Measurements from ENCODE around the gene GPX5.

Gene GPX5

GRCh38 chr6:28515676-28516075 is 10.0 kb upstream of the GPX5 start, which contains the start of gene GPX6:
Gene GPX6, minus strand, starts transcription at chr6:28515793. Its CDS starts 50 bp downstream, at chr6:28515743.
- POLR2A ChIA-PET, result no interaction called here
- CTCF ChIA-PET, result no interaction called here
- TF ChIP-seq CTCF (IDR thresholded peaks at IDR 0.05; ENCODE audit: control extremely low read depth, extremely low read depth, low read depth, missing control alignments), result no peak
- DNase-seq (ENCODE audit: extremely low spot score), result no peak

- DNase-seq (ENCODE audit: extremely low spot score), result no peak
- no peak for TF ChIP-seq CTCF (IDR thresholded peaks at IDR 0.05; ENCODE audit: control extremely low read depth, extremely low read depth, low read depth, missing control alignments)
- ChIA-PET CTCF (interaction anchor here (1.0 to 1.7 kb wide), 2 partner anchors 12 to 13 kb away, joined by 4 read pairs; no protein-coding TSS in a partner anchor), POLR2A (no interaction called here)
These were observed 7.7 kb upstream of the GPX5 start for GRCh38 chr6:28517964-28518363.

- no peak for TF ChIP-seq CTCF (IDR thresholded peaks at IDR 0.05; ENCODE audit: control extremely low read depth, extremely low read depth, low read depth, missing control alignments)
- no peak for DNase-seq (ENCODE audit: extremely low spot score)
- ChIA-PET POLR2A (no interaction called here), CTCF (interaction anchor here (1.3 kb wide), 1 partner anchor 17 kb away, joined by 3 read pairs; no protein-coding TSS in a partner anchor)
These were observed 3.0 kb upstream of the GPX5 start for GRCh38 chr6:28522594-28523240.

- CTCF ChIA-PET, result interaction anchor here (1.3 kb wide), 1 partner anchor 16 kb away, joined by 3 read pairs; no protein-coding TSS in a partner anchor
These were observed 2.4 kb upstream of the GPX5 start for GRCh38 chr6:28523241-28523622.

GRCh38 chr6:28530777-28531176 is 5.1 kb downstream of the GPX5 start:
- CTCF ChIA-PET, result interaction anchor here (1.0 kb wide), 1 partner anchor 9 kb away, joined by 4 read pairs; no protein-coding TSS in a partner anchor
- no peak for TF ChIP-seq CTCF (IDR thresholded peaks at IDR 0.05; ENCODE audit: control extremely low read depth, extremely low read depth, low read depth, missing control alignments)
- DNase-seq (ENCODE audit: extremely low spot score), result no peak
- POLR2A ChIA-PET, result no interaction called here

More at GRCh38 chr6:28523241-28523622, 2.4 kb upstream of the GPX5 start:
- no peak for DNase-seq (ENCODE audit: extremely low spot score)
- POLR2A ChIA-PET, result no interaction called here
- TF ChIP-seq CTCF (IDR thresholded peaks at IDR 0.05; ENCODE audit: control extremely low read depth, extremely low read depth, low read depth, missing control alignments), result no peak

GRCh38 chr6:28531479-28532128 is 5.9 kb downstream of the GPX5 start:
- DNase-seq (ENCODE audit: extremely low spot score), result no peak
- no peak for TF ChIP-seq CTCF (IDR thresholded peaks at IDR 0.05; ENCODE audit: control extremely low read depth, extremely low read depth, low read depth, missing control alignments)
- CTCF ChIA-PET, result interaction anchor here (0.5 to 1.0 kb wide), 2 partner anchors 8 to 1952 kb away, joined by 3 to 4 read pairs; no protein-coding TSS in a partner anchor
- POLR2A ChIA-PET, result interaction anchor here (0.7 kb wide), 1 partner anchor 956 kb away, joined by 8 read pairs; no protein-coding TSS in a partner anchor
